ENCODE measurements around the gene AANAT. TPM values are rescaled to one million over a fixed set of nuclear protein-coding genes. Genes with fewer than 3 reads are reported as not detected.

Gene AANAT
- total RNA-seq, 4 donors from 2014 or later, result not detected

- Histone ChIP-seq H3K9me3 (no peaks in the 10 kb centered on the region), H3K36me3 (no peaks in the 10 kb centered on the region), H3K4me1 (peaks cover 0 to 1% (median 0%) of the 10 kb centered on the region in 3 donors), H3K27me3 (no peaks in the 10 kb centered on the region), H3K27ac (no peak overlapping the region), H3K4me3 (no peak overlapping the region)
- no peak for ATAC-seq
- no peak for TF ChIP-seq POLR2AphosphoS5 (IDR thresholded peaks at IDR 0.05)
- no peak for TF ChIP-seq CTCF (IDR thresholded peaks at IDR 0.05)
- no peak for TF ChIP-seq EP300 (IDR thresholded peaks at IDR 0.05)
- TF ChIP-seq POLR2A (IDR thresholded peaks at IDR 0.05), result no peak
- 80 to 93% methylated on average over 5 to 13 of the region's 13 CpGs for WGBS, 2 donors (ENCODE audit: low coverage in 1 of 2)
These were observed 29.7 kb upstream of the AANAT start for GRCh38 chr17:76437467-76438402.

GRCh38 chr17:76438906-76439305 lies 28.5 kb upstream of the AANAT start:
- TF ChIP-seq POLR2AphosphoS5 (IDR thresholded peaks at IDR 0.05) (no peak), CTCF (IDR thresholded peaks at IDR 0.05) (no peak), POLR2A (IDR thresholded peaks at IDR 0.05) (no peak), EP300 (IDR thresholded peaks at IDR 0.05) (no peak)
- 93 to 100% methylated on average over 7 to 9 of the region's 9 CpGs for WGBS, 2 donors (ENCODE audit: low coverage in 1 of 2)
- no peak for ATAC-seq
- Histone ChIP-seq H3K9me3 (no peaks in the 10 kb centered on the region), H3K4me3 (no peak overlapping the region), H3K4me1 (no peaks in the 10 kb centered on the region), H3K36me3 (no peaks in the 10 kb centered on the region), H3K27me3 (no peaks in the 10 kb centered on the region), H3K27ac (no peak overlapping the region)

GRCh38 chr17:76439314-76439928 lies 28.0 kb upstream of the AANAT start:
- WGBS, 2 donors (ENCODE audit: low coverage in 1 of 2), result 83 to 100% methylated on average over 5 to 6 of the region's 6 CpGs
- no peak for ATAC-seq
- H3K27ac ChIP-seq, result no peak overlapping the region

GRCh38 chr17:76440751-76441362 lies 26.5 kb upstream of the AANAT start:
- Histone ChIP-seq H3K27me3 (no peaks in the 10 kb centered on the region), H3K4me1 (peaks cover 0 to 14% (median 0%) of the 10 kb centered on the region in 3 donors), H3K36me3 (no peaks in the 10 kb centered on the region), H3K4me3 (no peak overlapping the region), H3K27ac (no peak overlapping the region), H3K9me3 (no peaks in the 10 kb centered on the region)
- no peak for TF ChIP-seq EP300 (IDR thresholded peaks at IDR 0.05)
- no peak for TF ChIP-seq POLR2AphosphoS5 (IDR thresholded peaks at IDR 0.05)
- TF ChIP-seq CTCF (IDR thresholded peaks at IDR 0.05), result no peak
- no peak for TF ChIP-seq POLR2A (IDR thresholded peaks at IDR 0.05)
- no peak for ATAC-seq
- WGBS, 2 donors (ENCODE audit: low coverage in 1 of 2), result 70% methylated on average over 2 of the region's 2 CpGs; no CpG with 5 or more reads in 1 of the 2 donors

More at GRCh38 chr17:76439314-76439928, 28.0 kb upstream of the AANAT start:
- Histone ChIP-seq H3K4me1 (peaks cover 0 to 1% (median 0%) of the 10 kb centered on the region in 3 donors), H3K36me3 (no peaks in the 10 kb centered on the region), H3K4me3 (no peak overlapping the region), H3K27me3 (no peaks in the 10 kb centered on the region), H3K9me3 (no peaks in the 10 kb centered on the region)
- no peak for TF ChIP-seq EP300 (IDR thresholded peaks at IDR 0.05)
- TF ChIP-seq CTCF (IDR thresholded peaks at IDR 0.05), result no peak
- no peak for TF ChIP-seq POLR2A (IDR thresholded peaks at IDR 0.05)
- TF ChIP-seq POLR2AphosphoS5 (IDR thresholded peaks at IDR 0.05), result no peak

Measured in gastroesophageal sphincter (tissue), 4 donors.